ENCODE results near the gene CMYA5.
"Not testable (repeated sequence)": the region's sequence is repeated elsewhere in the genome, so short reads cannot be mapped to it uniquely, and the experiment has no call there.

The CMYA5 gene

DNA sequence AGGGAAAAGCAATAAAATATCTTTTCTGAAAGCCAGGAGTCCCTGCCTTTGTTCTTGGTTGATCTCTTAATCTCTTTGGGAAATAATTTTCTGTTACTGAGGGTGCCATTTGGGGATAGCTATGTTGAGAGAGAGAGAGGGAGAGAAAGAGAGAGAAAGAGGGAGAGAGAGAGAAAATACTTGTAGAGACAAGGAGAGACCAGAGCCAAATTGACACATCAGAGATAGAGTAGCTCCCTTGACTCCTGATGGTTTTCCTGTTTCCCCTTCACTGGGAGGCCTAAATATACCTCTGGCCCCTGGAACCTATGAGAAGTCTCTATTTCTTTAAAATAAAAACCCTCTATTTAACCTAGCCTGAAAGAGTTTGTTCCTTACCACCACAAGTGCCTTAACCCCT is 14.9 kb downstream of the CMYA5 start:
- DNase-seq: no peak

DNA sequence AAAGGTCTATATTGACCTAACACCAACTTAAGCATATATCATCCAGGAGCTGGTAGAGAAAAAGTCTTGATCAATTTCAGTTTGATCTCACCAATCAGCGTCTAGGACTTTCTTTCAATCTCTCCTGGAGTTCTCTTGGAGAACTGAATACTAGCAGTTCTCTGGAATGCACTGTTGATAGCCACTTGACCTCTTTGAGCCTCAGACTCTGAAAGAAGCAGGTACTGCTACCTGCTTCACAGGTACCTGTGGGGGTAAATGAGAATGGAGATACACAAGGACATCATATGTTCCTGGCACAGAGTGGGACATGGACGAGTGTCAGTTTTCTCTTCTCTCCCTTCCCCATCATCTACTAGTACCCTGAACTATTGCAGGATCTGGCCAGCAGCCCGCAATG is 16.0 kb downstream of the CMYA5 start:
- no peak for DNase-seq

- not testable (repeated sequence) for DNase-seq
Measured at GRCh38 chr5:79706317-79706716, 16.7 kb downstream of the CMYA5 start.

- DNase-seq: no peak
Measured at GRCh38 chr5:79707535-79707934, 17.9 kb downstream of the CMYA5 start.

GRCh38 chr5:79712741-79713140 is 23.1 kb downstream of the CMYA5 start:
- no peak for DNase-seq

DNA sequence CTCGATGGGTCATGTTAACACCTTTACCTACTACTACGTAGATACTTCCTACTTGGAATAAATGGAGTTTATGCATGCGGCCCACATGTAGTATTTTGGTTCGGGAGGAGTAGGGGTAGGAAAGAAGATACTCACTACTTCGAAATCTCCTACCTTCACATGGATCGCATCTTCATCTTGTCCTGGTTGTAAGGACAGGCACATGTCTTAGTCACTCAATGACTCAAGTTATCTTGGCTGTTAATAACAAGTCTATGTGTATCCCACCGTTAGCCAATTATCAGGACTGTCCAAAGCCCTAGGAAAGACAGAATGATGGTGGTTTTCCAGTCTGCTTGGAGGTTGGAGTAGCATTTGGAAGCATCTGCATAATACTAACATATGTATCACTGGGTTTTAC is 24.1 kb downstream of the CMYA5 start:
- no peak for DNase-seq

DNA sequence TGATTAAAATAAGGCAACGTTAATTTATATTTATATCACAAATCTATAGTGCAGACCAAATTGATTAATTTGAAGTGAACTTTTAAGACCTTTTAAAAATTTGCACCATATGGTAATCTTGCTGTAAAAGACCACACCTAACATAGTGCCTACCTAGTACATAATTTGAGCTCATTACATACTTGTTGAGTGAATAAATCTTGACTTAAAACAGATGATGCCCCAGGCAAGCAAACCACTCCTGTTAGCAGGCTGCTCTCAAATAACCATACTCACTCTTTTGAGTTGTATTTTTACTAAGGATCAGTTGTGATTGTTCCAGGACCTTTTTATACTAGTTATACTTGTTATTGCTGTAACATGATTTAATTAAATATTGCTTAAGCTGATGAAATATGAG is 27.2 kb downstream of the CMYA5 start:
- DNase-seq: no peak

- DNase-seq: no peak
Measured at GRCh38 chr5:79720096-79720495, 30.5 kb downstream of the CMYA5 start.

- DNase-seq: no peak
Measured at GRCh38 chr5:79727451-79728355, 38.1 kb downstream of the CMYA5 start.

DNA sequence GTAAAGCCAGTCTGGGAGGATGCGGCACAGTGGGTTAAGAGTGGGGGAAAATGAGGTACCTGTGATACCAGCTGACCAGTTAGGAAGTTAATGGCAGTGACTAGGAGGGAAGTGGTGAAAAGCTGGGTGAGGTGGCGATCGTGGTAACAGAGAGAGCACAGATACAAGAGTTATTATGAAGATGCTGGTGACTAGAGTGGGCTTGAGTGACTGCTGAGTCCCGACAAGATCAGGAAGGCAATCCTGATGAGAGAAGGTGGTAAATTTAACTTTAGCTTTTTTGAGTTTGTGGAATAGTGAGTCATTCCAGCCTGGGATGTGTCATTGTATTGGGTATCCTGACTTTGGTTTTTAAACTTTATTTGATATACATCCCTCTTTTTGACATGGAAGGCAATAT is 38.8 kb downstream of the CMYA5 start:
- no peak for DNase-seq

- no peak for DNase-seq
Measured at GRCh38 chr5:79729679-79730078, 40.0 kb downstream of the CMYA5 start.

- no peak for DNase-seq
Measured at GRCh38 chr5:79730564-79730963, 40.9 kb downstream of the CMYA5 start.

- no peak for DNase-seq
Measured at GRCh38 chr5:79731775-79732174, 42.1 kb downstream of the CMYA5 start.

GRCh38 chr5:79736528-79737514 is 47.2 kb downstream of the CMYA5 start:
- DNase-seq: no peak

DNA sequence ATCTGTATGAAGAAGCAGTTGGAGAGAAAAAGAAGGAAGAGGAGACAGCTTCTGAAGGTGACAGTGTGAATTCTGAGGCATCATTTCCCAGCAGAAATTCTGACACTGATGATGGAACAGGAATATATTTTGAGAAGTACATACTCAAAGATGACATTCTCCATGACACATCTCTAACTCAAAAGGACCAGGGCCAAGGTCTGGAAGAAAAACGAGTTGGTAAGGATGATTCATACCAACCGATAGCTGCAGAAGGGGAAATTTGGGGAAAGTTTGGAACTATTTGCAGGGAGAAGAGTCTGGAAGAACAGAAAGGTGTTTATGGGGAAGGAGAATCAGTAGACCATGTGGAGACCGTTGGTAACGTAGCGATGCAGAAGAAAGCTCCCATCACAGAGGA is 48.7 kb downstream of the CMYA5 start:
- DNase-seq: no peak

DNA sequence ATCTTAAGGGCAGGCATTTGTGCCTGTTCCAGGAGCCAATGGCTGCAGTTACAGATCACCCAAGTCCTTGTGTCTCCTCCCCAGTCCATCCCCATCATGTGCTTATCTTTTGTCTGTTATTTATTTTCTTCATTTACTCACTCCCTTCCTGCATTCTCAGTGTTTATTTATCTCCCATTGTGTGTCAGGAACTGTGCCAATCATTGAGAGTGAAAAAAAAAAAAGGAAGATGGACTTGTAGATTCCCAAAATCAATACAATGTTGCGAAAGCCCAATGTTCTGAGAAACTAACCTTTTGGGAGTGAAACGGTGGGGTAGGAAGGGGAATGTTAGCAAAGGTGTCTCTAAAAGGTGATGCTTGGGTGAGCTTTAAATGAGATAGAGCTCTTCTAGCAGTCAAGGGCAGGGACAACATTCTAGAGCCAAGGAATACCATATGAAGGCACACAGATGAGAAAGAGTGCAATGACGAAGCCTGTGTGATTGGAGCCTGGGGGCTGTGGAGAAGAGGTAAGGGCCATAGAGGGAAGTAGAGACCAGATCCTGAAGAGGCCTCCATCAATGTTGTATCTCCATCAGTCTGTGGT is 53.0 kb downstream of the CMYA5 start:
- DNase-seq: no peak

- DNase-seq: no peak
Measured at GRCh38 chr5:79743846-79744605, 54.4 kb downstream of the CMYA5 start.

- no peak for DNase-seq
Measured at GRCh38 chr5:79745255-79745654, 55.6 kb downstream of the CMYA5 start.

- no peak for DNase-seq
Measured at GRCh38 chr5:79746642-79747569, 57.3 kb downstream of the CMYA5 start.

DNA sequence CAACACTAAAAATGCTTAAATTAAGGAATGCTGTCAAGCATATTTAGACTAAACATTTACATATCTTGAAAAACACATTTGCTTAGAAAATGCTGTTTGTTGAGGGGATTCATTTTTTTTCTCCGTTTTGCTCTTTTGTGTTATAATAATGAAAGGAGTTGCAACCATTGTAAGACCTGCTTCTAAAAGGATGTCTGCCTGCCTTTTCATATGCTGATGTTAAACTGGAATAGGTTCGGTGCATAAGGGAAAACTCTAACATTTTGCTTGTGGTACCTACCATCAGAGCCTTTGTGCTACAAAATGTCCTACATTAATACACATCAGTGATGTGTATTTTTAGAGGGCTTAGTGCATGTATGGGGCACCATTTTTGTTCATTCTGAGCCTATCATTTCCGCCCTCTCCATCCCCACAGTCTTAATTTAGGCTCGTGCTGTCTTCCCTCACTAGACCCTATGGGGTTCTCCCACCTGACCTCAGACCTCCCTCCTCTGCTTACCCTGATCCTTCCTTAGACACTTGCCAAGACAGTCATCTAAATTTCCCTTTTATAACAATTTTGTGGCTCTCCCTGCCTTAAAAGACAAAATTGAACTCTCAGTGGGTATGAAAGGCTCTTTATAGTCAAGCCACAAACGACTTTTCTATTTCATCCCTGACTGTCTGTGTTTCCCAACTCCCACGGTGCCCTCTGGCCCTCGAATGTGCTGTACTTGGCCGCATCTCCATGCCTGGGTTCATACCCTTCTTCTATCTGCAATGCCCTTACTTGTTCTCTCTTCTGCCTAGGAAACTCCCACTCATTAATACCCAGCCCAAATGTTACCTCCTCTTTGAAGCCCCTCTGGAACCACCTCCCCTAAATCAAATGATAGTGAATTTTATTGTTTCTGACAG is 61.2 kb downstream of the CMYA5 start:
- DNase-seq: no peak
